SIG-M5 treated with dmso at 0.1 percent for 504 hours (cell line): ENCODE data around the gene SEMA4C.

Source experiments
- DNase-seq: peaks from one replicate; lab custom pipeline; 2025; ENCODE audit not compliant: unreplicated experiment; lab: John Stamatoyannopoulos, UW

Gene SEMA4C

DNA sequence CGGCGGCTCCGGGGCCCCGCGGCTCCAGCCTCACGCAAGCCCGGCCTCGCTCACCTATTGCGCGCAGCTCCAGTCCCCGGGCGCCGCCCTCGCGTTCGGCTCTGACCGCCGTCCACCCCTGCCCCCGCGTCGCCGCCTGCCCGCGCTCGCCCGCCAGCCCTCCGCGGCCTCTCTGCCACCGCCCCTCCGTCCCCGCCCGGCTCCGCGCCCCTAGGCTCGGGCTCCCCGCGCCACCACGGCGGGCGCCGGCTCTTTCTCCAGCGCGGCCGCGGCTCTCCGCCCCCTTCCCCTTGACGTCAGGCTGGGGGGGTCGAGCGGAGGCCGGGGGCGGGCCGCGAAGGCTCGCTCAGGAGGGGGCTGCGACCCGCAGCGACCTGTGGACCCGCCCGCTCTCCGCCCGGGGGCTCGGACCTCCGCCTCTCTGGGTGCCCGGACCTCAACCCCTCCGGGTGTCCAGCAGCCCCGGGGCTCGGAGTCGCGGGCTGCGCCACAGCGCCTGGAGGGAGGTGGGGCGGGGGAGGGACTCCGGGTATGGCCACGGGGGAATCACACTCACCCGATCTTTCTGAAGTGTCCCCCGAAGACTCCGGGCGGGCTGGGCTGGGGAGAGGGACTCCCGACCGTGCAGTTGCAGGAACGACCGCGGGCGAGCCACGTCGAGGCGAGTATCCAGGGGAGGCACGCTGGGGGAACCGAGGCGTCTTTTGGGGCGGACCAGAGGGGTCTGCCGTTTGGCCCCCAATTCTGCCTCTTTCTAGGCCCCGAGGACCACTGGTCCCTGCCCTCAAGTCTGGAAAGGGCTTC is at the start of gene SEMA4C:
SEMA4C (minus strand) TSS at position 259 of the 804 bp plus-strand sequence. CDS start 2,194 bp downstream, outside the sequence.
- DNase-seq, result no peak

DNA sequence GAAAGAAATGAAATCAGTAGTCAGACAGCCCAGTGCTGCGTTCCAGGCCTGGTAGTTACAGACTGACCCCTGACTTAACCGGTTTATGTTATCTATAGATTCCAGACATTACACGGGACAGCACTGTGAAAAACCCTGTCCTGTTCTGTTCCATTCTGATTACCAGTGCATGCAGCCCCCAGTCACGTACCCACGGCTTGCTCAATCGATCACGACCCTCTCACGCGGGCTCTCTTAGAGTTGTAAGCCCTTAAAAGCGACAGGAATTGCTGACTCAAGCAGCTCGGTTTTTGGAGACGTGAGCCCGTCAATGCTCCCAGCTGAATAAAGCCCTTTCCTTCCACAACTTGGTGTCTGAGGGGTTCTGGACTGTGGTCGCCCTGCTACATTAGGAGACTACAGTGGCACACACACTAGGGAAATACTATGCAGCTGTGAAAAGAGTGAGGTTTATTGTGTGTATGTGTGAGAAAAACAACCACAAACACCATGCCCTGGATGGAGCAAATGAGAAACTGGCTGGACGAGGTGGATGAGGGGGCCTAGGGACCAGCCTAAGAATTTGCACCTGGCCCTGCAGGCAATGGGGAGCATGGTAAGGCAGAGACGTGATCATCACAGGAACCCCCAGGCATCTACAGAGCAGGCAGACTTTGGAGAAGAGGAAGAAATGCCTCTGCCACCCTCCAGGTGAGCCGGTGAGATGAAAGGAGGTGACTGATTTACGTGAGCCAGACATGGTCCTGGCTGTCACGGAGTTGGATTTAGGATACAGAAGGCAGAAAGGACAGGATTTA is 49.1 kb upstream of the SEMA4C start:
- no peak for DNase-seq

DNA sequence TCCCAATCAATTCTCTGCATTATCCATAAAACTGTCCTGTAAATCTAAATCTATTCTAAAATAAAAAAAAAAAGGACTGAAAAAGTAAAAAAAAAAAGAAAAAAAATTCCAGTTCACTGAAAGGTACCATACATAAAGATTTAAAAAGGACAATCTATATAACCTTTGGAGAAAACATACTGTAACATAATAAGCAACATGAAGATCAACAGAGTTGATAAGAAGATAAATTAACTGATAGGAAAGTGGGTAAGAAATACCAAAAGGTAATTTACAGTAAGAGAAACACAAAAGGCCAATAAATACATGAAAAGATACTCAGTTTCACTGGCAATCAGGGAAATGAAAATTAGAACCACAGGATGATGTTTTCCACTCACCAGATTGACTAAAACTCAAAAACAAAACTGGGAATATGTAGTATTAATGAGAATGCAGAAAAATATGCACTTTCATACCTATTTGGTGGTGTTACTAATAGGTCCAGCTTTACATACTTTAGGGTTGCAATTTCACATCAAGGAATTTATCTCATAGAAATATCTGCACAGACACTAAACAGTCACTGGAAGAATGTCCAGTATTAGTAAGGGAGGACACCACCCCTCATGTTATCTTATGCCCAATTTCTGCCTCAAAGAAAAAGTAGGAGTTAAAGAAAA is 48.3 kb upstream of the SEMA4C start:
- no peak for DNase-seq

GRCh38 chr2:96916646-96917543 is 47.0 kb upstream of the SEMA4C start:
- no peak for DNase-seq

- DNase-seq, result no peak
Observed at GRCh38 chr2:96916156-96916630, 46.3 kb upstream of the SEMA4C start.

GRCh38 chr2:96914332-96914731 is 44.5 kb upstream of the SEMA4C start:
- DNase-seq, result no peak

- DNase-seq, result peak; percentile 76
Observed at GRCh38 chr2:96913398-96914202, 43.7 kb upstream of the SEMA4C start.

GRCh38 chr2:96913117-96913397 is 43.2 kb upstream of the SEMA4C start:
- no peak for DNase-seq

GRCh38 chr2:96912346-96913116 is 42.7 kb upstream of the SEMA4C start:
- DNase-seq, result no peak

- DNase-seq, result no peak
Observed at GRCh38 chr2:96909611-96910021, 39.7 kb upstream of the SEMA4C start.

DNA sequence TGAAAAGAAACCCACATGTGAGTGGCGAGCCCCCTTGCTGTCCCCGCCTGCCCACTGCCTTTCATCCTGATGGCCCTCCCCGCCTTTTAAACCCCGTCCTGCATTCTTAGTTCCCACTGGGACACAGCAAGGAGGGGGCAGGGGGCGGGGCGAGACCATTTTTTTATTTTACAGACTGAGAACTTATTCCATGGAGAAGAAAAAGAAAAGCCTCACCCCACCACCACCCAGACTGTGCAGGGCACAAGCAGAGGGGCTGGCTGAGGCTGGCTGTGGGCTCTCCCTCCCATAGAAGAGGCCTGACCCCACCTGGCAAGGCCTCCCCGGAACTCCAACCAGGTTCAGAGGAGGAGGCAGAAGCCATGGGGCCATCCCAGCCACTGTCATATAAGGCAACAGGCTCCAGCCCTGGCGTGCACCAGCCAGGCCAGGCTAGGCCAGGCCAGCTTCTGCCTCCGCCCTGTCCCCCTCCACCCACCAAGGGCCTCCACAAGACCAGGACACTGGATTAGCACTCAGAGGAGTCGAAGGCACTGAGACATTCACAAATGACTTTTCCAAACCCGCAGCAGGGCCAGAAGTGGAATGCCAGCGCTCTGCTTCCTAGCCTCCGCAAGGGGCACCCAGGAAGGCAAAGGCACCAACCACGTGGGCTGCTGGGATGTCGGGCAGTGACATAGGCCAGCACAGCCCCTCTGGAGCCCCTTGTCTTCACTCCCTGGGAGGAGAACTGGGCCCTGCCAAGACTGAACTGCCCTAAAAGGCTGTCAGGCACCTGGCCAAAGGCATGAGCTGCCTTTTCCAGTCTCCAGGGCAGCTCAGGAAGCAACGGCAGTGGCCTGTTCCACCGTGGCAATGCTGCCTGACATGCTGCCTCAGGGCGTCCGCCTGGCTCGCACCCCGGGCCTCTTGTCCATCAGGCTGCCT is 37.5 kb upstream of the SEMA4C start:
- DNase-seq, result no peak

DNA sequence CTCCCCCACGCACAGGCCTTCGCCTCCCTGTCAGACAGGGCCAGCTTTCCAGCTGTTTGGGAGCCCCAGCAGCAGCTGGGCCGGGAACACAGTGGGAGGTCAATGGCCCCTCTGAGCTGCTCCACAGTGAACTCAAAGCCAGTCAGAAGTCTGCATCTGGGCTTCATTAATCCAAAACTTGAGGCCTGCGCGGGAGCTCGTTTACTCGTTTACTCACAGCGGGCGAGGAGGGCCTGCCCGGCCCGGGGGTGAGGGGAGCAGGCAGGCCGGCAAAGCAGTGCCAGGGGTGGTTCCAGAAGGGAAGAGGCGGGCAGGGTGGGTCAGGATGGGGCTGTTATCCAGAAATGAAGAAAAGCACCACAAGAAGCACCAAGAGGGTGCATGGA is 36.8 kb upstream of the SEMA4C start:
- no peak for DNase-seq

DNA sequence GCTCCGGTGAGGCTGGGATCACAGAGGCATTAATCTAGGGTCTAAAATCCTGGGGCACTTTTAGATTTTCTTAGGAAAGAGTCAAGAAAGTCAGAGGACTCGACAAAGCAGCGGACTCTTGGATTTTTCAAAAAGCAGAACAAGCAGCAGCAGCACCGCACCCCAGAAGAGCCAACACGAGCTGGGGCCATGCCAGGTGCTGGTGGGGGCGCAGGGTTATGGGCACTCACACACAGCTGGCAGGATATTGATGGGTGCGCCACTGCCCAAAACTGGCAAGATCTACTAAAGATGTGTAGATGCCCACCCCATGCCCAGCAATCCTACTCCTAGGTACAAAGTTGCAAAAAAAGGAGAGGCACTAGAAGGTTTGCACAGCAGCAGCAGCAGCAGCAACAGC is 33.9 kb upstream of the SEMA4C start:
- DNase-seq, result no peak

DNA sequence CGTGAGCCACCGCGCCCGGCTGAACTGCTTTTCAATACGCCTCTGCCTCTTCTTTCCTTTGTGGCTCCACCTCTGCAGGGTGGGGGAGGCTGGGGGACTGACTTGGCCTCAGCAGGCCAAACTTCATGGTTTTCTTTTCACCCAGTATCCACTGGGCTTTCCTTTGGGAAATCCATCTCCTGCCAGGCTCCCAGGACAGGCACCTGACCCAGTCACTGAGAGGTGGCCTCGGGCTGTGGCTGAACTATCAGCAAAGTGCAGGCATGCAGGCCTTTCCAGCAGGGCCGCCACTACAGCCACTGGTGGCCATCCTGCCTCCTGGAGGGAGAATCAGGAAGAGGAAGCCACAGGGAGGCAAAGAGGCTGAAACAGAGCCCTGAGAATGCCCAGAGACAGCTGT is 33.4 kb upstream of the SEMA4C start:
- DNase-seq, result no peak

GRCh38 chr2:96900237-96900636 is 30.4 kb upstream of the SEMA4C start:
- DNase-seq, result no peak

- DNase-seq, result no peak
Observed at GRCh38 chr2:96899413-96899741, 29.5 kb upstream of the SEMA4C start.

DNA sequence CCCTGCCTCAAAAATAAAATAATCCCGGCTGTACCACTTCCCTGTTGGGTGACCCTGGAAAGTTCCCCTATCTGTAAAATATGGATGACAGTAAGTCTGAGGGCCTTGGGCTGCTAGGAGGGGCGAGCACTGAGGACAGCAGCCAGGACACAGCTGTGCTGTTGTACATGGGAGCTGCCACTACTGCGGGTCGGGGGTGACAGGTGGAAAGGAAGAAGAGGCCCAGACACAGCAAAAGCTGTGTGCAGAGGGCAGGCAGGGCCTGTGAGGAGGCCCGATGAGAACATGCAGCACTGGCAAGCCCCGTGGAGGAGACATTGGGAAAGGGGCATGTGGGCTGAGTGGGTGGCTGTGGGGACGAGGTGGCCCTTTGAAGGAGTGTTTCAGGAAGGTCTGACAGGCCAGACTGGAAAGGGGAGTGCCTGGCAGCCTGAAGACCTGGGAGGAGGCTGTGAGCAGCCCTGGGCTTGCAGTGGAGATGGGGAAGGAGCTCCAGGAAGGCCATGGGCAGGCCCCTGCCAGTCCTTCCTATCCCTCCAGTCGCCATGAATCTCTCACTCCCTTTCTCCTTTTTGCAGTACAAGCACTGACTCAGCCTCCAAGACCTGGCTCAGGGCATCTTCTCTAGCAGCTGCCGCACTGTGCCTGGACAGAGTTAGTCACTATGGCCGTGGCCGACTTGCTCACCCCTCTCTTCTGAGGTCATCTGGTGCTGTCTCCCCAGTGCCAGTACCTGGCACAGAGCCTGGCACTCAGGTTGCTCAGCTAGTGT is 28.9 kb upstream of the SEMA4C start:
- DNase-seq, result no peak

- DNase-seq, result no peak
Observed at GRCh38 chr2:96898135-96898505, 28.2 kb upstream of the SEMA4C start.
